ENCODE results near the gene SHROOM2.

DNA sequence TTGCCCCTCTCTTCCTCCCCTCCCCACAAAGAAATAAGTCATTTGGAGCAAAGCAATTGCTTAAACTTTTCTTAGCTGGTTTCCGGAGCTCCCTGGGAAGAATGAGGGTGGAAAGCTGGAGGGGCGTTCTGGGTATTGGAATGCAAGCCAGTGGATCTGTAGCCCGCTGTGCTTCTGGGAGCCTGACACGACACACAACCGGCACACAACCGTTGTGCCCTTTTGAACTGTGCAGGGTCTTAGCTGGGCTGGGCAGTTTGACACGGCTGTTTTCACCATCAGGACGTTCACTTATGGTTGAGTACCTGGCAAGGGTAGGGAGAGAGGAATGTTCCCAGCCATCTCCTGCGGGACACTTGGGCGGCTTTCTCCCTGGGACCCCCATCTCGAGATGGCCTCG, 38.3 kb downstream of the SHROOM2 start:
- TF ChIP-seq, protein P1, sequence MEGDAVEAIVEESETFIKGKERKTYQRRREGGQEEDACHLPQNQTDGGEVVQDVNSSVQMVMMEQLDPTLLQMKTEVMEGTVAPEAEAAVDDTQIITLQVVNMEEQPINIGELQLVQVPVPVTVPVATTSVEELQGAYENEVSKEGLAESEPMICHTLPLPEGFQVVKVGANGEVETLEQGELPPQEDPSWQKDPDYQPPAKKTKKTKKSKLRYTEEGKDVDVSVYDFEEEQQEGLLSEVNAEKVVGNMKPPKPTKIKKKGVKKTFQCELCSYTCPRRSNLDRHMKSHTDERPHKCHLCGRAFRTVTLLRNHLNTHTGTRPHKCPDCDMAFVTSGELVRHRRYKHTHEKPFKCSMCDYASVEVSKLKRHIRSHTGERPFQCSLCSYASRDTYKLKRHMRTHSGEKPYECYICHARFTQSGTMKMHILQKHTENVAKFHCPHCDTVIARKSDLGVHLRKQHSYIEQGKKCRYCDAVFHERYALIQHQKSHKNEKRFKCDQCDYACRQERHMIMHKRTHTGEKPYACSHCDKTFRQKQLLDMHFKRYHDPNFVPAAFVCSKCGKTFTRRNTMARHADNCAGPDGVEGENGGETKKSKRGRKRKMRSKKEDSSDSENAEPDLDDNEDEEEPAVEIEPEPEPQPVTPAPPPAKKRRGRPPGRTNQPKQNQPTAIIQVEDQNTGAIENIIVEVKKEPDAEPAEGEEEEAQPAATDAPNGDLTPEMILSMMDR (IDR thresholded peaks at IDR 0.05): no peak
- TF ChIP-seq POLR2A (IDR thresholded peaks at IDR 0.05) (no peak), POLR2AphosphoS5 (IDR thresholded peaks at IDR 0.05) (no peak)
